Right forelimb (tissue), 1 donor: ENCODE measurements around the gene EBF3.

Source experiments
- DNase-seq: peaks from one replicate; pipeline ENCODE4 v3.0.0-alpha.2; 2018

Gene EBF3

DNA sequence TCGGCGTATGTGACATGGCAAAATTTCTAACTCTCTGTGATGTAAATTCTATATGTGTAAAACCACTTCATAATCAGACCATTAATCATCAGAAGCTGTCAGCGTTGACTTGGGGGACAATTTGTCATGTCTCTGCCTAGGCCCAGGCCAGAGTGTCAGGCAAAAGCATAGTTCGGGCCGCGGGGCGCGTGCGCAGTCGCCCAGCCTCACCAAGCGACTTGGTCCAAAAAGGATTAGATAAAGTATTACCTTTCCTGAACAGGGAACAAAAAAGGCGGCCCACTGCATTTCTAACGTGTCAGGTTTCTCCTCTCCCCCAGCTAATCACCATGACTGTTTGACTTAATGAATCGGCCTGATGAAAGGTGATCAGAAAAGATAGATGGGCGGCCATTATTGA lies 114.2 kb downstream of the EBF3 start:
- peak; percentile 7 for DNase-seq

GRCh38 chr10:129849452-129849750 lies 114.7 kb downstream of the EBF3 start:
- DNase-seq: peak; percentile 19

DNA sequence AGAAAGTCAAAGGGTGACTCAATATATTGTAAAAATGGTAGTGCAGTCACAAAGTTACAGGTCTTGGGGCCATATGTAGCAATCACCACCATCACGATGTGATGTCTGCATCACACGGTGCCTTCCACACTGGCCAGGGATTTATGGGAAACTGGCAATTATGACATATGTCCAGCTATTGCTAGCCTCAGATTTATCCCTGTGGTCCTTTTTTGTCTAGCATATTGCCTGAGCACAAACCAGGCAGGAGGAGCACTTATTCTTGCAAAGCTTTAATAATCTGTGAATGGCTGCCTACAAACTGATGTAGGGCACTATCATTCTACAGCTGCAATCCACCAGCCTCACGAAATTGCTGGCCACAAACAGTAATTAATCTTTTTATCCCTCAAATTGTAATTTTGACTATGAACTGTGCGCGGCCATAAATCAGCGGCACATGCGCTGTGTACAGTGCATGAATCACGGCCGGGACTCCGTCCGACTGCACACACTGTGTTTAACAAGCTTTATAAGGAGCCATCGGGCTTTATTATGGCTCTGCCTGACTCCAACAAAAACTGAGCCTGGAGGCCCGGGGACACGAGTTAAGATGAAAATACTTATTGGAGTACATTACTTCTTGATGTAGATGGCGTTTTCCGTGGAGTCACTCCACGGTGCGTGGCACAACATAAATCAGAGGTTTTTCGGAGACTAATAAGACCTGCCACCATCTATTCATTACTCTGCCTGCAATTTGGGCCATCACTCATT lies 115.2 kb downstream of the EBF3 start:
- peak; percentile 13 for DNase-seq

DNA sequence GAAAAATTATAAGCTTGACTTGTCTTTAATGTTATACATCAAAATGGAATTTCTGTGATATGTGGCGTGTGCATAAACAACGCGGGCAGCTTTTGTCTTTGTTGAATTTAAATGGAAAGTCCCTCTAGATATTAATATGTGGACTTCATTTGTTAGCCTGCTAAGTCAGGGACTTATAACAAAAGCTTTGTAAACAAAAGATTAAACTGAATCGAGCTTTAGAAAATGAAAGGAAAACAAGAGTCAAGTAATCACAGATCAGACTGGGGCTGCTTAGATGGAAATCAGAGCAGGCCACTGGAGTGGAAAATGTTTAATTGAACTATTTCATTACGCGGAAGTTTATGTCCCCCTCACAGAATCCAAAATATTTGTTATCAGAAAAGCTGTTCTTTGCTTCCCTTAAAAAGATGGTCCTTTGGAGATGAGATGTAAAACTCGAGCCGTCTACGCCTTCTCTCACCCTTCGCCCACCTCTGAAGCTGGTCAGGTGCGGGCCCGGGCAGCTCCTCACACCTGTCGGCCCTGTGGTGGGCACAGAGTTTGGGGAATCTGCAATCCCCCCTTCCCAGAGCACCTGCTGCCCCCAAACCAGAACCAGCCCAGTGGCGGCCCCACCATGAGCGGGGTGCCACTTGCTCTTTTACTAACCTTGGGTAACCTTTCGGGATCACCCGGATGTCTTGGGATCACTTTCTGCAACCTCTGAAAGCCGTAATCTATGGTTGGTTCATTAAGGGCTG lies 116.2 kb downstream of the EBF3 start:
- DNase-seq: peak; percentile 25

- peak; percentile 30 for DNase-seq
Observed at GRCh38 chr10:129846991-129847391, 117.1 kb downstream of the EBF3 start.

DNA sequence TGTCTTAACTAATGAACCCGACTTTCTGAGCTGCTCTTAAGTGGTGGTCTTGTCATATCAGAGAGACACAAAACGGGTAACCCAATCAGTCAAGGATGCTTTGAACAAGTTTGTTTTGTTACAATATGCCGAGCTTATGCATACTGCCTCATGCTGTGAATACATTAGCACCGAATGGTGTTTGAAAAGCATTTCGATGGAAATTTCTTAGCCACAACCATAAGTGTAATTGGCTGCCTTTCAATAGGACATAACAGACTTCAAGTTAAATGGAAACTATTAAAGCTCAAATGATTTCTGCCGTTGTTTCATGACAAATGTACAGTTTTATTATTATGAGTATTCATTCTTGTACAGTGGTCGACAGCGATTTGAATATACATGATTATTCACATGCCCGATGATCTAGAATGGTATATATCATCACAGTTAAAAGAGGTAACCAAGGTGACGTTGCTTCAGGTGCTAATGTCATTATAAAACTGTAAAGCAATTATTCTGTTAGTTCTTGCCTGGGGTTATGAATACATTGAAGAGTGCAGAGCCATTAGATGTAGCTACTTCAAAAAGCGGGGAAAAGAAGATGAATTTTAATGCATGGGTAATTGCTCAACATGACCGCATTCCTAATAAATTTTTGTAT lies 118.8 kb downstream of the EBF3 start:
- DNase-seq: no peak

DNA sequence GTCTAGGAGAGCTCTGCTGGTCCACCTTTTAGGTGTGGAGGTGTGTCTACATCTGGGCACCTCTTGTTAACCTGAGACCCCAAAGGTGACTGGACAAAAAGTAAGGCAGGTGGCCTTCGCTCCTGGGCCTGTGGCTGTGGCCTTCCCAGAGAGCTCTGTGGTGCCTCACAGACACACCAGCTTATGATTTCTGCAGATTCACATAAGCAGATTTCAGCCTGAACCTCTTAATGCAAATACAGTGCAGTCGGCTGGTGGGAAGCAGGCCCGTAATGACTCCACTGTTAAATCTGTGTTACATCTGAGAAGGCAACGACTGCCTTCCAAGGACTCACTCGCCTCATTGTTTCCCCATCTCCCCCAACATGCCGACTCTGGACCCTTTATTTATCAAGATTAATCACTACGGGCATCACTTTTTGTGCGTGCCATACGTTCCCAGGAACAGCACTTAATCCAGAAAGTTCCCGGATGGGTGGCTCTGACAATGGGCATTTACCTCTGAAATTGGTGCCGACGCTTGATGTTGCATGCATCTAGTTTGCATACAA lies 119.8 kb downstream of the EBF3 start:
- no peak for DNase-seq

GRCh38 chr10:129843702-129844101 lies 120.4 kb downstream of the EBF3 start:
- DNase-seq: no peak

- DNase-seq: no peak
Observed at GRCh38 chr10:129843131-129843541, 120.9 kb downstream of the EBF3 start.

DNA sequence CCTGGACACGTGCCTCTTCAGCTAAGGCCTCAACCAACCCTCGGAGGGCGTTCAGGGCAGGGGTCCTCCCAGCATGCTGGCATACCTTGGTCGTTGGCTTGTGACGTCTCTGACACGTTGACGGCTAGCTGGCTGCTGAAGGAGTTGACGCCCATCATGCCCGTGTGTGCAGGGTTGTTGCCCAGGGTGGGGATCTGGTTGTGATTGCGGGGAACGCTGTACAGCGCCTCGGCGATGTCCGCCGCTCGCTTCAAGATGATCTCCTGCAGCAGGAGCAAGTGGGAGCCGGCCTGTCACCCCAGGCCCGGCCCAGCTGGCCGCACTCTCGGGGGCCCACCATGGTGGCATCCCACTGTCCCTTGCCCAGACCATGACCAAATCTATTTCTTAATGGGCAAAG lies 122.0 kb downstream of the EBF3 start:
- no peak for DNase-seq

GRCh38 chr10:129841590-129841989 lies 122.5 kb downstream of the EBF3 start:
- DNase-seq: no peak

DNA sequence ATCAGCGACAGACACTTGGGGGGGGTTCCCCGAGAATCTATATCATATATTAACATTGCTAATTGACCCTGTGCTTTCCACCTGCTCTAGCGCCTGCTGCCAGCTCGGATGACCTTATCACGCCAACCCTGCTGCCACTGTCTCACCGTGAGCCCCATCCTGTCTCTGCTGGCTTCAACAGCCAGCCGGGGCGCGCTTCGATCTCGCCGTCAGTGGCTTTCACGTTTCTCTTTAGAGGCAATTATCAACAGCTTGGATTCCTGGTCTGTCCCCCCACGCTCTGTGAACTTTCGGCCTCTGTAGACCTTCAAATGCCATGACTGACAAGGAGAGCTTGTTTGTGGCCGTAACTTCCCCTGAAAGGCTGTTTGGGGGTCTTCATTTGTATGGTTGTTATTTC lies 123.0 kb downstream of the EBF3 start:
- DNase-seq: no peak

DNA sequence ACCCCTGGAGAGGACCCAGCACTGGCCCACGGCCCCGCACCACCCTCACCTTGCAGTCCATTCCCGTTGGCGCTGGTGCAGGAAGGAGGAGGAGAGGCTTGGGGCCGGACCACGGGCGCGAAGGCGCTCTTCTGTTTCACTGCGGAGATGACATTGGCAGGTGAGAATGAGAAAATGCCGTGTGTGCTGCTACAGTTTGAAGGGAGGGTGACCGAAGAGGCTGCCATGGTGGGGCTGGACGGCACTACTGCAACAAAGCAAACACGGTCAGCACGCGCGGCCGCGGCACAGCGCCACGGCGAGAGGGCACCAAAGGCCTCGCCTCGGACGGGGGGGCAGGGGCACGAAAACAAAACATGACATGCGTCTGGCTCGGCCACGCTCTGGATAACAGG lies 123.9 kb downstream of the EBF3 start:
- no peak for DNase-seq

GRCh38 chr10:129839285-129840195 lies 124.5 kb downstream of the EBF3 start:
- DNase-seq: no peak

DNA sequence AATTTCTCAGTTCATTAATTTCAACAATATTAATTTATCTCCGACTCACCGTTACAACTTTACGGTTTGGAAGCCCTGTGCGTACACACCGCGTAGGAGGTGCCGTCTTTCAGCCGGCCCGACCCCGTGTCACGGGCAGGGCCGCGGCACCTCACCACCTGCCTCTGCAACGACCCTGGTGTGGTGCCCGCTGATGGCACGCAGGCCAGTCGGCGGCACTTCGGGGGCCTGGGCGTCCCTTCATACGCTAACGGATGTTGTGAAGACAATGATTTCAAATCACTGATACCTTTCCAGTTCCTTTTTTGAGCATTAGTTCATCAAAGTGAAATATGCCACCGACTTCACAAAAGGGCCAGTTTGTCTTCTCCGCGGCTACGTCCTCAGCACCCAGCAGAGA lies 125.3 kb downstream of the EBF3 start:
- DNase-seq: no peak

- DNase-seq: no peak
Observed at GRCh38 chr10:129837909-129838582, 126.0 kb downstream of the EBF3 start.

DNA sequence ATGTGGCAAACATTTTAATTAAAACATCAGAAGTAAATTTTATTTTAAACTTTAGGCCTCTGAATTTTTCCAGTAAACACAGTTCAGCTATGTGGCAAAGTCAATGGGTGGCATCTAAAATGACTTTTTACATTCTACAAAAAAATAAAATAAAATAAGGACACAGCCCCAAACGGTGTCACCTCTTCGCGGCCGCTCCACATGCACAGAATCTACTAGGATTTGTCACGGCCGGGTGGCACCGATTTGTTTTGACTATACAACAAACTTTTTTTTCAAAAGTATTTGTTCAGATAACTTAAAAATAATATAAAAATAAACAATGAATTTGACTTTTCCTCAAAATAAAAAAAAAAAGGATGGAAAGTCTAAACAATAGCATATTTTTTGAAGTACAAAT lies 127.8 kb downstream of the EBF3 start:
- DNase-seq: no peak

- DNase-seq: no peak
Observed at GRCh38 chr10:129833994-129834739, 129.9 kb downstream of the EBF3 start.

DNA sequence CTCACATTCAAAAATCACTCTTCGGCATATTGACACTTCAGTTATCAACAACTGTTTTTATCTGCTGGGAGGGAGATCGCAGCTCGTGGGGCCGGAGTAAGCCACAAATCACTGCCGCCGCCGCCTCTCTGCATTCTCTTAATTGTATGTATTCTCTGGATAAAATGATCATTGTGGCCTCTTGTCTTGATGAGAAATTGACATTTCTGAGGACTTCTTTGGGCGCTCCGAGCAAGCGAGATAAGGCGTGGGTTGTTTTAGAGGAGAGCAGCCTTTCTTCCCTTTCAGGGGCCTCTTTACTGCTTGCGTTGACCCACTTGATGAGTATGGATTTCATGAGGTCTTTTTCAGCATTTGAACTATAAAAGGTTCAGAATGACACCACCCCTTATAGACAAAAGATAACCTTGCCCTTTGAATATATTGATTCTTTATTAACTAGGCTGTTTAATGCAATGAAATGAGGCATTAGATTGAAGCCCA lies 130.6 kb downstream of the EBF3 start:
- DNase-seq: no peak

DNA sequence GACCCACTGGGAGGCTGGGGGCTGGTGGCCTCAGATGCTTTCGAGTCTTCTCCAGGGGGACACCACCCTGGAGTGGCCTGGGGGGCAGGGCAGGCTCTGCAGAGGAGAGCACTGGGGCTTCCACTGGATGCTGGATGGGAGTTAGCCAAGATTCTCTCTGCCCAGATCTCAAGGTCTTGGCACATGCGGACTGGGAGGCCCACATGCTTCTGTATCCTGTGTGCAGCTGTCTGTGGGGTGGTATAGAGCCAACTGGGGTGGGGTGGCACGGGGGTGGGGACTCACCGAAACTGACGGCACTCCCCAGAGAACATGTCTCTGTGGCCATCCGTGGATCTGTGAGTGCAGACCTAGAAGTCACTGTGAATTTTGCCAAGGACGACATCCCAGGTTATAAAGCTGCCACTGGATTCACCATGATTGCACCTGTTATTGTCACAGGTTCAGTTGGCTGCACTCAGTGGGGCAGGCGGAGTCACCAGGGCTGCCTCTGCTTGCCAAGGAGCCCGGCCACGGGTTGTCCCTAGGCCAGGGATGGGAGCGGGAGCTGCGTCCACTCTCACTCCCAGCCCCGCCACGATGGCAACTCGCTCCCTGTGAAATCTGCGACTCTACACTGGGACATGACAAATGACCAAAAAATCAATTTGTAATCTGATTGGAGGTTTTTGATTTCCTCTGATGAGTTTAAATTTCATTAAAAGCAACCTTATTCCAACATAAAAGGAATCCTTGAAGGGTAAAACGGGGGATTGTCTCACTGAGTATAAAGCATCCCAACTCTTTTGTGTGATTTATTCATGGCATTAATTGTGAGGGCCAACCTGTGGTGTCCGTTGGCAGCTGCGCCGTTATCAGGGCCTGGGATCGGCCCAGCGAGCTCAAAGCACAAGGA lies 131.3 kb downstream of the EBF3 start:
- no peak for DNase-seq
